SU-DHL-6 (cell line): Measurements from ENCODE around the gene THAP2.

Source experiments
- H2AFZ ChIP-seq: fragments of 200-600 bp; sonication (generic); 2 replicates; pipeline ENCODE4 v1.6.1; 2014; ENCODE audit warnings: low read depth, mild to moderate bottlenecking, moderate library complexity, mixed read lengths, antibody characterized with exemption, low read length; ENCODE audit not compliant: severe bottlenecking
- H3F3A ChIP-seq: fragments of 200-600 bp; shearing (Covaris generic); 2 replicates; pipeline ENCODE4 v1.6.0; 2016; ENCODE audit warnings: antibody characterized with exemption, mild to moderate bottlenecking; ENCODE audit not compliant: insufficient read depth
- H3K27ac ChIP-seq: fragments of 200-600 bp; sonication (generic); 2 replicates; pipeline ENCODE4 v1.5.1; 2016; ENCODE audit warnings: low read depth, mild to moderate bottlenecking, low read length, moderate library complexity, mixed read lengths
- H3K27me3 ChIP-seq: fragments of 200-600 bp; sonication (generic), shearing (Covaris generic); 2 replicates; pipeline ENCODE4 v1.6.0; 2014; ENCODE audit warnings: mild to moderate bottlenecking, low read length
- H3K36me3 ChIP-seq: fragments of 200-600 bp; sonication (generic); 2 replicates; pipeline ENCODE4 v1.6.1; 2014; ENCODE audit warnings: mild to moderate bottlenecking, low read length, mixed read lengths
- H3K4me2 ChIP-seq: fragments of 300-600, 200-600 bp; shearing (Covaris generic), sonication (generic); 2 replicates; pipeline ENCODE4 v1.6.0; 2014; ENCODE audit warnings: low read length, low read depth, mild to moderate bottlenecking; ENCODE audit not compliant: poor library complexity, severe bottlenecking
- H3K4me3 ChIP-seq: fragments of 200-600 bp; sonication (generic); 2 replicates; pipeline ENCODE4 v1.5.1; 2014; ENCODE audit warnings: antibody characterized with exemption, low read length, mild to moderate bottlenecking, mixed read lengths; ENCODE audit not compliant: insufficient read depth, poor library complexity, severe bottlenecking
- H3K79me2 ChIP-seq: fragments of 200-600 bp; sonication (generic); 2 replicates; pipeline ENCODE4 v1.6.1; 2014; ENCODE audit warnings: mild to moderate bottlenecking, low read length, moderate library complexity; ENCODE audit not compliant: insufficient read depth
- H3K9ac ChIP-seq: fragments of 200-600 bp; sonication (generic); 2 replicates; pipeline ENCODE4 v1.7.0; 2014; ENCODE audit warnings: mild to moderate bottlenecking, low read length
- H3K9me2 ChIP-seq: fragments of 200-600 bp; sonication (generic); replicated peaks from 2 replicates; pipeline ENCODE4 v1.6.1; 2014; ENCODE audit warnings: low read length; ENCODE audit not compliant: insufficient read depth
- H3K9me3 ChIP-seq: fragments of 200-600 bp; sonication (generic); 2 replicates; pipeline ENCODE4 v1.6.1; 2014; ENCODE audit warnings: low read length, mixed read lengths; ENCODE audit not compliant: insufficient read depth
- H4K20me1 ChIP-seq: fragments of 200-600 bp; sonication (generic); 2 replicates; pipeline ENCODE4 v1.6.1; 2014; ENCODE audit warnings: low read depth, mild to moderate bottlenecking, antibody characterized with exemption, low read length, moderate library complexity, mixed read lengths
- CTCF ChIP-seq: fragments of 200-600 bp; sonication (generic); IDR thresholded peaks from one replicate; pipeline ENCODE4 v1.5.1; 2017; ENCODE audit warnings: antibody characterized with exemption, mild to moderate bottlenecking, low read length, moderate library complexity; ENCODE audit not compliant: insufficient read depth, poor library complexity, severe bottlenecking
- EZH2phosphoT487 ChIP-seq: fragments of 200-600 bp; sonication (generic), shearing (Covaris generic); conservative IDR thresholded peaks from 2 replicates; pipeline ENCODE4 v1.6.1; 2018; ENCODE audit warnings: mild to moderate bottlenecking, antibody characterized with exemption, low read length, moderate library complexity, mixed read lengths

THAP2 gene

GRCh38 chr12:71725011-71725410 lies 60.9 kb downstream of the THAP2 start:
- no peaks in the 10 kb centered on the region for H3K9me3 ChIP-seq
- no peaks in the 10 kb centered on the region for H3F3A ChIP-seq
- H3K27ac ChIP-seq = no peak overlapping the region
- H2AFZ ChIP-seq = no peak overlapping the region
- no peaks in the 10 kb centered on the region for H4K20me1 ChIP-seq
- TF ChIP-seq EZH2phosphoT487 (no peak), CTCF (no peak)
- no peak overlapping the region for H3K4me3 ChIP-seq
- H3K9ac ChIP-seq = no peak overlapping the region
- H3K36me3 ChIP-seq = no peaks in the 10 kb centered on the region
- H3K27me3 ChIP-seq = no peaks in the 10 kb centered on the region
- H3K4me2 ChIP-seq = no peak overlapping the region
- H3K79me2 ChIP-seq = no peaks in the 10 kb centered on the region
- no peaks in the 10 kb centered on the region for H3K9me2 ChIP-seq

- no peak overlapping the region for H3K4me2 ChIP-seq
- no peaks in the 10 kb centered on the region for H3K36me3 ChIP-seq
- H3K79me2 ChIP-seq = no peaks in the 10 kb centered on the region
- no peaks in the 10 kb centered on the region for H3K27me3 ChIP-seq
- no peaks in the 10 kb centered on the region for H3F3A ChIP-seq
- TF ChIP-seq EZH2phosphoT487 (no peak), CTCF (no peak)
- H3K9me2 ChIP-seq = no peaks in the 10 kb centered on the region
- no peak overlapping the region for H2AFZ ChIP-seq
- H4K20me1 ChIP-seq = no peaks in the 10 kb centered on the region
- no peak overlapping the region for H3K4me3 ChIP-seq
- no peak overlapping the region for H3K9ac ChIP-seq
- H3K9me3 ChIP-seq = no peaks in the 10 kb centered on the region
- H3K27ac ChIP-seq = no peak overlapping the region
These were observed 62.4 kb downstream of the THAP2 start for GRCh38 chr12:71726548-71726947.

GRCh38 chr12:71727958-71728357 lies 63.9 kb downstream of the THAP2 start:
- TF ChIP-seq EZH2phosphoT487 = no peak
- TF ChIP-seq CTCF = no peak

More at GRCh38 chr12:71727958-71728357, 63.9 kb downstream of the THAP2 start:
- no peaks in the 10 kb centered on the region for H3K36me3 ChIP-seq
- no peaks in the 10 kb centered on the region for H3F3A ChIP-seq
- no peaks in the 10 kb centered on the region for H3K9me2 ChIP-seq
- no peaks in the 10 kb centered on the region for H3K79me2 ChIP-seq
- no peak overlapping the region for H2AFZ ChIP-seq
- H3K27ac ChIP-seq = no peak overlapping the region
- H3K4me2 ChIP-seq = no peak overlapping the region
- H3K9ac ChIP-seq = no peak overlapping the region
- no peak overlapping the region for H3K4me3 ChIP-seq
- H3K27me3 ChIP-seq = no peaks in the 10 kb centered on the region
- H3K9me3 ChIP-seq = no peaks in the 10 kb centered on the region
- H4K20me1 ChIP-seq = no peaks in the 10 kb centered on the region
